NCI-H146 treated with DMSO at 0.1 percent for 48 hours (cell line): ENCODE measurements around the gene SLC5A5.
A peak's percentile ranks its signal among the peaks of the same experiment; 100 is the strongest.

ENCODE experiments used
- DNase-seq: peaks from one replicate; lab custom pipeline; 2025; ENCODE audit not compliant: unreplicated experiment; lab: John Stamatoyannopoulos, UW

Gene SLC5A5

DNA sequence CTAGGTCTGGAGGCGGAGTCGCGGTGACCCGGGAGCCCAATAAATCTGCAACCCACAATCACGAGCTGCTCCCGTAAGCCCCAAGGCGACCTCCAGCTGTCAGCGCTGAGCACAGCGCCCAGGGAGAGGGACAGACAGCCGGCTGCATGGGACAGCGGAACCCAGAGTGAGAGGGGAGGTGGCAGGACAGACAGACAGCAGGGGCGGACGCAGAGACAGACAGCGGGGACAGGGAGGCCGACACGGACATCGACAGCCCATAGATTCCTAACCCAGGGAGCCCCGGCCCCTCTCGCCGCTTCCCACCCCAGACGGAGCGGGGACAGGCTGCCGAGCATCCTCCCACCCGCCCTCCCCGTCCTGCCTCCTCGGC is at the start of gene SLC5A5:
Gene SLC5A5 (plus strand): TSS at position 68 of the 373 bp plus-strand sequence. CDS start 375 bp downstream, outside the sequence.
- no peak for DNase-seq

- DNase-seq = no peak
These were observed 47.4 kb upstream of the SLC5A5 start for GRCh38 chr19:17824339-17824738.

GRCh38 chr19:17826508-17827056 is 45.2 kb upstream of the SLC5A5 start:
- DNase-seq = no peak

DNA sequence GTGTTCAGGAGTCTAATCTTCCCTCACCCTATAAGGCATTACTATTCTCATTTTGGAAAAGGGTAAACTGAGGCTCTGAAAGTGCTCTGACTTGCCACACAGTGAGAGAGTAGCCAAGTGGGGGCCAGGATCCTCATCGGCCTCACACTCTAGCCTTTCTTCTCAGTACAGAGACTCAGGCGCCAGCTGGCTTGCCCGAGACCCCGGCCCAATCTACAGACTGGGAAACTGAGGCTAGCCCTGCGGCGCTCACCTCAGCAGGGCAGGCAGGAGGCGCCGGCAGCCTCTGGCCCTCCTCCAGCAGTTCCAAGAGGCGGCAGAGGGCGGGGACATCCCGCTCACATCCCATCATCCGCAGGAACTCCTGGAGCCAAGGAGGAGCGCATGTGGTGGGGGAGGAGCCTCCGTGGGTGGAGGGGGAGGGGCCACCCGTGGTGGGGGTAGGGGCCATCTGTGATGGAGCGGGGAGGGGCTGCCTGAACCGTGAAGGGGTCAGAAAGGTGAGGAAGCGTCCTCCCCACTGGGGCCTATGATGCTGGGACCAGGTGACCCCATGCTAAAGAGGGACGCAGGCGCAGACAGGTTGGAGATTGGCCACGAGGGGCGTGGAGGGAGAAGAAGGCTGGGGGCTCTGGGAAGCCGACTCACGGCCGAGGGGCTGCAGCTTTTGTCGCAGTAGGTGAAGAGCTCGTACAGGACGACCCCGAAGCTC is 41.7 kb upstream of the SLC5A5 start:
- peak; percentile 54 for DNase-seq

DNA sequence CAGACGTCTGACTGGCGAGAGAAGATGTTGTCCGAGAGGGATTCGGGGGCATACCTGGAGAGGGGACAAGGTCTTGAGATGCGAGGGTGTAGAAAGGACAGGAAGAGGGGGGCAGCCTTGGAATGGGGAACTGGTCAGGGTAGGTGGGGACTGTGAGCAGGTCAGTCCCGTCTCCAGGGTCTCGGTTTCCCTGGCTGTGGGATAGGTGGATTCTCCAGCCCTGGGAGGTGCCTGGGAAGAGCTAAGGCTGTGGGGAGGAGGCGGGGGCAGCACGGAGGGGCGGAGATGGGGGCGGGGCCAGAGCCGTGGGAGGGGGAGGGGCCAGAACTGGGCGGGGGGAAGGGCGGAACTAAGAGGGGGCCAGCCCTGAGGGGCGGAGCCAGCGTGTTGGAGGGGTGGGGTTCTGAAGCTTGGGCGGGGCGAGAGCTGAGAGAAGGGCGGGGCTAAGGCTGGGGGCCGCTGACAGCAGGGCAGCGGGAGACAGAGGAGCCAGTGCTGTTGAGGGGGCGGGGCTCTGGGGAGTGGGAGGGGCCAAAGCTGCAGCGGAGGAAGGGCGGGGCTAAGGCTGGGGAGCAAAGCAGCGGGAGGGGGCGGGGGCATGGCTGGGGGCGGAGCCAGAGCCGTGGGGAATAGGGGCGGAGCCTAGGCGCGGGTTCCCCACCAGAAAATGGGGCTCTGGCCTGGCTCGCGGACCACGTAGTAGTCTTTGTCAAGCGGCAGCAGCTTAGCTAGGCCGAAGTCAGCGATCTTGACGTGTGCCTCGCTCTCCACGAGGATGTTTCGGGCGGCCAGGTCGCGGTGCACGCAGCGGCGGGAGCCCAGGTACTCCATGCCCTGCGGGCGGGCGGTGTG is 41.0 kb upstream of the SLC5A5 start:
- DNase-seq = peak; percentile 80

- DNase-seq = no peak
These were observed 40.3 kb upstream of the SLC5A5 start for GRCh38 chr19:17831419-17831888.

DNA sequence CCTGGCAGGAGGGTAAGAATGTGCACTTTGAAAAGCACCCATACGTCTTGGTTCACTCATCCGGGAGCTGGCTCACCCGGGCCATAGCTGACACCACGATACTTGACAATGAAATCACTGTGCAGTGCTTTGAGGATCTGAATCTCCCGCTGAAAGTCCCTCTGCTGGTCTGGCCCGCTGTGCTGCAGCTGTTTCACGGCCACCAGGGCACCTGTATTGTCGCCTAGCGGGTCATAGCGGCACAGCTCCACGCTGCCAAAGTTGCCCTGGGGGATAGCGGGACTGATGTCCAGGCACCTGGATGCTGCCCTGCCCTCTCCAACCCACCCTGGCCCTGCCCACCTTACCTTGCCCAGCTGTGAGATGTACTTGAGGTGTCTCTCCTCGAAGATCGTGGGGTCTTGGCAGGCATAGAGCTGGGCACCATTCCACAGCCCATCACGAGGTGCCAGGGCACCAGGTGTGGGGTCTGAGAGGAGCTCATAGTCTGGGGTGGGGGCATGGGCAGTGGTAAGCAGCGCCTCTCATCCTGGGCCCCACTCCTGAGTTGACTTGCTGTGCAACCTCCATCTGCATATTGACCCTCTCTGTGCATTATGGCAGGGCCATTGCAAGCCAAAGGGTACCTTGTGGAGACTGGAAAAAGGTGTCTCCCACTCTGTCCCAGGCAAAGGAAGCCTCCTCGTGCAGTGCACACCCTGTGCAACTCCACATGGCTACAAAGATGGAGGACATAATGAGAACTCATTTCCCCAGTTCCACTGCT is 39.1 kb upstream of the SLC5A5 start:
- DNase-seq = no peak

GRCh38 chr19:17834350-17835181 is 37.2 kb upstream of the SLC5A5 start:
- DNase-seq = no peak

GRCh38 chr19:17835182-17836006 is 36.4 kb upstream of the SLC5A5 start:
- no peak for DNase-seq

DNA sequence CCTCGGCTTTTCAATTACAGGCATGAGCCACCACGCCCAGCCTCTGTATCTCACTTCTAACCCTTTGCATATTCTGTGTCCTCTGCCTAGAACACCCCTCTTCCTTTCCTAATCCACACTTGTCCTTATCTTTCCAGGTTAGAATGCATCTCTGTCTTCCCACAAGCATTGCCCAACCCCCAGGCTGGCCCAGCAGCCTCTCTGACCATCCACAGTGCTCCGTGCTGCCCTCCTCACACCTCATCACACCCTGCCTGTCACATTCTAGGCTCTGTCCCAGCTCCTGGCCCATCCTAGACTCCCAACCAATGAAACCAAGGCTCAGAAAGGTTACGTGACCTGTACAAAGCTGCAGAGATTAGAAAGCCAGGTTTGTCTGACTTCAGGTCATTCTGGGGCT is 35.2 kb upstream of the SLC5A5 start:
- DNase-seq = no peak

DNA sequence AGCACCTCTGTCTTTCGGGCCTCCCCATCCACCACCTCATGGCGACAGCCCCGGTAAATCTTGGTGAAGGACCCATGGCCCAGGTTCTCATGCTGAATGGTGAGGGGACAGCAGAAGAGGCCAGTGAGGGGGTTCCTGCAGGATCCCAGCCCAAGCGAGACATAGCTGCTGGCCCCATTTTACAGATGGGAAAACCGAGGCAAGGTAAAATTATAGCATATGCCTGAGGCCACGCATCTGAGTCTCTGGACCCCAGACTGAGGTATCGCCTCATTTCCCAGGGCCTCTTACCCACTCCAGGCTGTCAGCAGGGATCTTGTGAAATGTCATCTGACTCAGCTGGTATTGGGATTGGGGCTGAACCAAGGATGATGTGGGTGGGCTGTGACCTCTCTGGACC is 33.8 kb upstream of the SLC5A5 start:
- no peak for DNase-seq

DNA sequence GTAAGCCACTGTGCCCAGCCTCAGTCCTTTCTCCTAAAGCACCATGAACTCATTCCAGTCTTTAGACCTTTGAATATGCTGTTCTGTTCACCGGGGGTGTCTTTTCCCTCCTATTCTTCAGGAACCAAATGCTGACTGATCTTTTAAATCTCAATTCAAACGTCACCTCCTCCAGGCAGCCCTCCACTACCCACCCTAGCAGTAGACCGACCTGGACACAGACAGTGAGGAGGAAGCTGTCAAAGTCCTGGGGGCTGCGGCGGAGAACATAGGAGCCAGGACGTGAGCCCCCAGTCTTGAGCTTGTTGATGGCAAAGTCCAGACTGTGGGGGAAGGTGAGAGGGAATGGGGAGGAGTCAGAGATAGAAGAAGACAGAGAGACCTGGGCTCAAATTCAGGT is 31.7 kb upstream of the SLC5A5 start:
- DNase-seq = no peak

GRCh38 chr19:17841371-17841809 is 30.4 kb upstream of the SLC5A5 start:
- DNase-seq = no peak

GRCh38 chr19:17841810-17842662 is 29.7 kb upstream of the SLC5A5 start:
- DNase-seq = peak; percentile 69

DNA sequence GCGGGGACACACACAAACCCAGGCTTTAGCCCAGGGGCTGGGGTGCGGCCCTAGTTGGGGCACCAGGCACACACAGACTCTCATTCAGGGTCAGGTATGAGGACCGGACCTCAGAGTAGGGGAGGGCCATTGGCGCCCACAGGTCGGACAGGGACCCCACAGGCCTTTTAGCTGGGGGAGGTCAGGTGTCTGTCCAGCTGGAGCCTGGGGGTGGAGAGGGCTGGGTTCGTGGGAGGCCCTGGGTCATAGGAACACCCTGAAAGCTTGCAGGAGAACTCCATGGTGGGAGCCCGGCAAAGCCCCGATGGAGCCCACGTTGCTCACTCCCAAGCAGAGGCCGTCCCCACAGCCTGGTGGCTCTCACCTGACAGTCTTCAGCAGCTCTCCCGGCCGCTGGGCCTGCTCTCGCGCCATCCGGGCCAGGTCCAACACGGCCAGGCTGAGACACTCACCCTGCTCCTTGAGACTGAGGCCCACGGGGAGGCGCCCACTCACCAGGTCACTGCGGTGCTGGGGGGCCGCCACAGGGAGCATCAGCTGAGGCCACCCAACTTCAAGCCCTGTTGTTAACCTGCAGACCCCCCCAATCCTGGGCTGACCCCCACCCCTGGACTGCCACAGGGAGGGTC is 29.0 kb upstream of the SLC5A5 start:
- DNase-seq = no peak

DNA sequence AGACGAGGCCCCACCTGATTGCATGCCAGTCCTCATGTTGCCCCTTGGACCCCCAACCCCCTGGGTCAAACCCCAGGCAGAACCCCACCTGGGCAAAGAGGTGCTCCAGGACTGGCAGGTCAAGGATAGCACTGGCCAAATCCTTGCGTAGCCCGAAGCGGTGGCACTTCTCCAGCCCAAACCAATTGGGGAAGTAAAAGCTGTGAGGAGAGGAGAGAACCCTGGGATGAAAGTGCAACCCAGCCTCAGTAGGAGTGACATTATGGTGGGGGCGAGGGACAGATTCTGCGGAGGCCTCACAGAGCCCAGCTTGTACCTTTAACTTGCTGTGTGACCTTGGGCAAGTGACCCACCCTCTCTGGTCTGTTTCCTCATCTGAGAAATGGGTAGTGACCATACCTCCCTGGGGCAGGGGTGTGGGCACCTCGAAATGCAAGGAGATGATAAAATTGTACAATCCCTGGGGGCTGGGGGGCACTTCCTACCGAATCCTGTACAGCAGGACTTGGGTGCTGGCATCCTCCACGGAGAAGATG is 28.4 kb upstream of the SLC5A5 start:
- DNase-seq = no peak

DNA sequence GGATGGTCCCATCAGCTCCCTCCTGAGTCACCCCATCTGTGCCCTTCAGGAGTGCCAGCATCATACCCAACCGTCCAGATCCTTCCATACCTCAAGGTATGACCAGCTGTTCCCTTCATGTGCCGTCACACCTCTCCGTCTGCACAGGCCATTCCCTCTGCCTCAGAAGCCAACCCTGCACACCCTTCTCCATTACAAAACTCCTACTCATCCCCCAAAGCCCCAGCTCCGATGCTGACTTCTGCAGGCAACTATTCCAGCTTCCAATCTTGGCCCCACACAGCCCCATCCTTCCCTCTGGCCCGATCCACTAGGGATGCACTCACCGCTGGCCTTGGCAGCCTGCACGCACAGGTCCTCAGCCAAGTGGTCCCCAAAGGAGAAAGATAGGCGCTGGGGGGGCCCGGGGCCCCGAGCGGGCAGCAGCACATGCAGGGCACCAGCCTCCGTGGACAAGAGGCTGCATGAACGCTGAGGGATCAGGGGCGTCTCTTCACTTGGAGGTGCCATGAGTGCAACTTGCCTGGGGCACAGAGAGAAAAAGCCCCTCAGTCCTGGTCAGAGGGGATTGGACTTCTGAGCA is 27.7 kb upstream of the SLC5A5 start:
- DNase-seq = no peak
